ENCODE measurements around the gene TSPAN15.
"Not testable (repeated sequence)": the region's sequence is repeated elsewhere in the genome, so short reads cannot be mapped to it uniquely, and the experiment has no call there.

TSPAN15 gene

GRCh38 chr10:69505636-69506318 lies 54.5 kb downstream of the TSPAN15 start:
- no peak for DNase-seq

GRCh38 chr10:69506487-69506833 lies 55.2 kb downstream of the TSPAN15 start:
- no peak for DNase-seq

GRCh38 chr10:69506834-69507713 lies 55.8 kb downstream of the TSPAN15 start:
- DNase-seq, result no peak

GRCh38 chr10:69508738-69509340 lies 57.6 kb downstream of the TSPAN15 start:
- DNase-seq, result no peak

GRCh38 chr10:69512901-69513300 lies 61.6 kb downstream of the TSPAN15 start:
- no peak for DNase-seq

GRCh38 chr10:69513617-69514016 lies 62.4 kb downstream of the TSPAN15 start:
- DNase-seq, result no peak

GRCh38 chr10:69515699-69516259 lies 64.5 kb downstream of the TSPAN15 start:
- no peak for DNase-seq

GRCh38 chr10:69516316-69516715 lies 65.1 kb downstream of the TSPAN15 start:
- no peak for DNase-seq

- no peak for DNase-seq
These were observed 65.5 kb downstream of the TSPAN15 start for GRCh38 chr10:69516796-69517195.

- DNase-seq, result no peak
These were observed 66.1 kb downstream of the TSPAN15 start for GRCh38 chr10:69517271-69517848.

- no peak for DNase-seq
These were observed 76.7 kb downstream of the TSPAN15 start for GRCh38 chr10:69527961-69528360.

GRCh38 chr10:69533658-69534057 lies 82.4 kb downstream of the TSPAN15 start:
- DNase-seq, result no peak

- DNase-seq, result not testable (repeated sequence)
These were observed 85.3 kb downstream of the TSPAN15 start for GRCh38 chr10:69536521-69536920.

- DNase-seq, result no peak
These were observed 86.2 kb downstream of the TSPAN15 start for GRCh38 chr10:69537449-69537848.

GRCh38 chr10:69538461-69538860 lies 87.2 kb downstream of the TSPAN15 start:
- DNase-seq, result no peak

- no peak for DNase-seq
These were observed 90.2 kb downstream of the TSPAN15 start for GRCh38 chr10:69541463-69541862.

- no peak for DNase-seq
These were observed 98.7 kb downstream of the TSPAN15 start for GRCh38 chr10:69549959-69550358.

- DNase-seq, result no peak
These were observed 101.0 kb downstream of the TSPAN15 start for GRCh38 chr10:69552268-69552667.

GRCh38 chr10:69553328-69553727 lies 102.1 kb downstream of the TSPAN15 start:
- DNase-seq, result no peak

GRCh38 chr10:69554611-69555010 lies 103.3 kb downstream of the TSPAN15 start:
- DNase-seq, result no peak

Measured in DMS79 treated with DMSO at 0.1 percent for 48 hours (cell line).